Immature natural killer cell (primary cell): ENCODE data around the gene ALDH3B2. TPM values are rescaled to one million over a fixed set of nuclear protein-coding genes. Genes with fewer than 3 reads are reported as not detected.
A peak's percentile ranks its signal among the peaks of the same experiment; 100 is the strongest.
"Not testable (repeated sequence)": the region's sequence is repeated elsewhere in the genome, so short reads cannot be mapped to it uniquely, and the experiment has no call there.

Source experiments
- DNase-seq, 3 donors: peaks; one replicate each; pipeline ENCODE4 v3.0.0; 2022; ENCODE audit warnings: mixed read lengths in 1 of 3
- H3K27ac Mint-ChIP-seq, 6 donors: one replicate each; pipeline ENCODE4 v1.8.0; 2020; ENCODE audit warnings: mixed read lengths in 6 of 6, mild to moderate bottlenecking in 5 of 6, inconsistent platforms in 4 of 6, moderate library complexity in 3 of 6
- H3K27me3 Mint-ChIP-seq, 3 donors: one replicate each; pipeline ENCODE4 v1.8.0; 2020 to 2021; ENCODE audit warnings: low read depth in 3 of 3, mild to moderate bottlenecking in 3 of 3, mixed read lengths in 3 of 3, moderate library complexity in 3 of 3, inconsistent platforms in 1 of 3
- H3K36me3 Mint-ChIP-seq, 3 donors: one replicate each; pipeline ENCODE4 v1.8.0; 2020; ENCODE audit warnings: mixed read lengths in 3 of 3, inconsistent platforms in 2 of 3, mild to moderate bottlenecking in 2 of 3
- H3K4me1 Mint-ChIP-seq, 2 donors: one replicate each; pipeline ENCODE4 v1.8.0; 2020; ENCODE audit warnings: inconsistent platforms in 2 of 2, mild to moderate bottlenecking in 2 of 2, mixed read lengths in 2 of 2, moderate library complexity in 1 of 2
- H3K4me3 Mint-ChIP-seq, 5 donors: one replicate each; pipeline ENCODE4 v1.8.0; 2020; ENCODE audit warnings: mild to moderate bottlenecking in 5 of 5, mixed read lengths in 5 of 5, inconsistent platforms in 3 of 5, moderate library complexity in 3 of 5
- H3K9me3 Mint-ChIP-seq, 6 donors: one replicate each; pipeline ENCODE4 v1.8.0; 2020; ENCODE audit warnings: mild to moderate bottlenecking in 6 of 6, mixed read lengths in 6 of 6, inconsistent platforms in 4 of 6, moderate library complexity in 3 of 6
- polyA plus RNA-seq, 3 donors: library from polyadenylated mRNA; unstranded; fragments of 300-500 nt; fragmentation: Illumina TruSeq; gene quantifications; one replicate each; pipeline ENCODE4 v1.2.3, GENCODE V29; 2021

The ALDH3B2 gene
- polyA plus RNA-seq, 3 donors from 2014 or later, result not detected

DNA sequence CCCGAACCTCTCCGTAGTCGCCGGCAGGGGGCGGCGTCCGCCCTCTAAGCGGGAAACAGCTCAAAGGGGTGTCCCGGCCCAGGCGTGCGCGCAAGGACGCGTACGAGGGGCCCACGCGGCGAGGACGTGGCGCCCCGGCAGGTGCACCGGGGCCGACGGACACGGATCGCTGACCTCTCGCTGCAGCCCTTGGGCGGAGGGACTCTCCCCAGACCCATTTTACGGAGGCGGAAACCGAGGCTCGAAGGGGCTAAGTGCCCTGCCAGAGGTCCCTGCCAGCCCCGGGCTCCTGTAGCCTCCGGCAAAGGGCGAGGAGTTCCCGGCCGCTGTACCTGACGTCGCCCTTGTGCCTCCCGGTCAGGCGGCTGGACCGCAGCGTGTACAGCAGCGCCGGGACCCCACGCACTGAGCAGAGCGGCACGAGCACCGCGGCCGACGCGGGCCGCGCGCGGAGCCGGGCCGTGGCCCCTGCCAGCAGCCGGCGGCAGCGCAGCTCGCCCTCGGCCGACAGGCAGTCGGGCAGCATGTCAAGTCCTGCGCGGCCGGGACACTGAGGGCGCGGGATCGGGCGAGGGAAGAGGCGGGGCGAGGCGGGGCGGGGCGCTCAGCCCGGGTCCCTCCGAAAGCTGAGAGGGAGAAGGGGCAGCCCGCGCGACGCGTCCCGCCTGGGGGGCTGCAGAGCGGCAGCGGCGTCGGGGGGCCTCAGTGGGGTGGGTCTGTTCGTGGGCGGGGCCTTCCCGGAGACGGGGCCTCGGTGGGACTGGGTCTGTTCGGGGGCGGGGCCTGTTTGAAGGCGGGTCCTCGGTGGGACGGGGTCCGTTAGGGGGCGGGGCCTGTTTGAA, 44.8 kb downstream of the ALDH3B2 start, which contains the start of gene NUDT8:
NUDT8 (minus strand) TSS at position 552 of the 842 bp plus-strand sequence; CDS start at position 526, 26 bp downstream.
- peaks cover 6 to 14% of the 10 kb centered on the region in 2 donors for H3K4me1 Mint-ChIP-seq
- H3K27ac Mint-ChIP-seq, result peak within 1 kb of the TSS; percentile 75 to 92 (median 88)
- peaks cover 0 to 2% (median 0%) of the 10 kb centered on the region in 6 donors for H3K9me3 Mint-ChIP-seq
- peaks cover 0 to 2% (median 0%) of the 10 kb centered on the region in 3 donors for H3K27me3 Mint-ChIP-seq
- peaks cover 0 to 6% (median 0%) of the 10 kb centered on the region in 3 donors for H3K36me3 Mint-ChIP-seq
- H3K4me3 Mint-ChIP-seq, result peak within 1 kb of the TSS; percentile 89 to 90 (median 89)
- DNase-seq, result peak; percentile 84 to 86 (median 84)

DNA sequence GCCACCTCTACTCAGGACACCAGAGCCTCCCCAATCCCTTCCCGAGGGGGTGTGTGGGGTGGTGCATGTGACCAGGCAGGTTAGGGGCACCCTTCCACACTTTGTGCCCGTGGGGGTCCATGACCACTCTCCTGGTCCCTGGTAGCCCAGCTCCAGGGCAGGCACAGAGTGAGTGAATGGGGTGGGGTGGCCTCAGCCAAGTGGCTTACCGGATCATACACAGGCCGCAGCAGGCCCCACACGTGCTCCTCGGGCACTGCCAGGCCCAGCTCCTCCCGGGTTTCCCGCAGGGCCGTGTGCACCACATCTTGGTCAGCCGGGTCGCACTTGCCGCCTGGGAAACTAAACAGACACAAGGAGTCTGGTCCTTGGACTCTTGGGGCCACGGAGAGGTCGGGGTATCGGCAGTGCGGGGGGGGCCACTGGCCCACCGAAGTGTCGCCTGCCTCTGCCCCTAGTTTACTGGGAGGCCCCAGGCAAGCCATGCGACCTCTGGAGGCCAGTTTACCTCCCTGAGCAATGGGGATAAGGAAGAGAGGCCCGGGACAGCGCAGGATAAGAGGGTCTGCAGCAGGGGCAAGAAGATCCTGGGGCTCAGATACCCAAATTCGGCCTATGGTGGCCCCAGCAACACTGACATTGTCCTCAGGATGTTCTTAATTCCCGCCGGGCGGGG, 45.6 kb downstream of the ALDH3B2 start:
- H3K4me3 Mint-ChIP-seq, result peak overlapping the region; percentile 35 to 90 (median 51)
- H3K9me3 Mint-ChIP-seq, result peaks cover 0 to 2% (median 0%) of the 10 kb centered on the region in 6 donors

GRCh38 chr11:67627812-67628624, 46.4 kb downstream of the ALDH3B2 start:
- Mint-ChIP-seq H3K4me1 (peaks cover 6 to 14% of the 10 kb centered on the region in 2 donors), H3K27ac (no peak overlapping the region), H3K9me3 (peaks cover 0 to 2% (median 0%) of the 10 kb centered on the region in 6 donors), H3K27me3 (peaks cover 0 to 2% (median 0%) of the 10 kb centered on the region in 3 donors), H3K36me3 (peaks cover 0 to 6% (median 0%) of the 10 kb centered on the region in 3 donors), H3K4me3 (peak overlapping the region in 2 of 5 donors; percentile 29 to 58)
- DNase-seq, result no peak

More for the DNA sequence above, 45.6 kb downstream of the ALDH3B2 start:
- Mint-ChIP-seq H3K4me1 (peaks cover 6 to 14% of the 10 kb centered on the region in 2 donors), H3K27ac (peak overlapping the region in 1 of 6 donors; percentile 50), H3K27me3 (peaks cover 0 to 2% (median 0%) of the 10 kb centered on the region in 3 donors), H3K36me3 (peaks cover 0 to 6% (median 0%) of the 10 kb centered on the region in 3 donors)
- DNase-seq, result no peak

DNA sequence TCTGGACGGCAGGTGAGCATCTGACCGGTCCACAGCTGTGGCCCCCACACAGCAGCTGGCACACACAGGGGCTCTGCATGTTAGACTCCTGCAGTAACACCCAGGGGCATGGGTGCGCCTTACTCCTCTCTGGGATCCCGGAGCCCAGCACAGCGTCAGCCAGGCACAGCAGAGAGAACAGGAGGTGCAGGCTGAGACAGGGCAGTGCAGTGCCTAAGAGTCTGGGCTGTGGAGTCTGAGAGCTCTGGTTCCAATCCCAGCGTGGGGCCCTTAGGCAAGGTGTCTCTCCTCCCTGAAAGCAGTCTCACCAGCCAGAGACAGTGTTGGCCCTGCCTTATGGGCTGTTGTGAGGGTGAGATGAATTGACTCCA, 47.0 kb downstream of the ALDH3B2 start:
- Mint-ChIP-seq H3K9me3 (peaks cover 0 to 2% (median 0%) of the 10 kb centered on the region in 6 donors), H3K27ac (peak overlapping the region in 2 of 6 donors; percentile 40 to 51), H3K27me3 (peaks cover 0 to 2% (median 0%) of the 10 kb centered on the region in 3 donors), H3K4me1 (peaks cover 6 to 14% of the 10 kb centered on the region in 2 donors), H3K36me3 (peaks cover 0 to 6% (median 0%) of the 10 kb centered on the region in 3 donors), H3K4me3 (no peak overlapping the region)
- no peak for DNase-seq

DNA sequence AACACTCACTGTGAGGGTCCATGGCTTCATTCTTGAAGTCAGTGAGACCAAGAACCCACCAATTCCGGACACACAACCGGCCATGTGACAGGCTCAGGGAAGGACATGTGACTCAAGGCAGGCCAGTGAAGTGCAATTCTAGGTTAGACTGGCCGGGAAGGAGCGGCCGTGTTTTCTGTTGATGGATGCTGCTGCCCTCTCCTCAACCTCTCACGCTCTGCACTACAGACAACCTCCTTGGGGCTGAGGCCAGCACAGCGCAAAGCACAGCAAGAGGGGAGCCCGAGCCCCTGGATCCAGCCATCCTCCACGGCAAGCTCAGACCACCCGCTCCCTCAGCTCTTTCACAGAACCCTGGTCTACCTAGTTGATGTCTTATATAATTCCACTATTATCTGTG, 47.5 kb downstream of the ALDH3B2 start:
- no peak overlapping the region for H3K4me3 Mint-ChIP-seq
- H3K9me3 Mint-ChIP-seq, result peaks cover 0 to 2% (median 0%) of the 10 kb centered on the region in 6 donors
- H3K27ac Mint-ChIP-seq, result no peak overlapping the region
- H3K27me3 Mint-ChIP-seq, result peaks cover 0 to 2% (median 0%) of the 10 kb centered on the region in 3 donors
- DNase-seq, result no peak
- peaks cover 0 to 6% (median 0%) of the 10 kb centered on the region in 3 donors for H3K36me3 Mint-ChIP-seq
- peaks cover 6 to 13% of the 10 kb centered on the region in 2 donors for H3K4me1 Mint-ChIP-seq

DNA sequence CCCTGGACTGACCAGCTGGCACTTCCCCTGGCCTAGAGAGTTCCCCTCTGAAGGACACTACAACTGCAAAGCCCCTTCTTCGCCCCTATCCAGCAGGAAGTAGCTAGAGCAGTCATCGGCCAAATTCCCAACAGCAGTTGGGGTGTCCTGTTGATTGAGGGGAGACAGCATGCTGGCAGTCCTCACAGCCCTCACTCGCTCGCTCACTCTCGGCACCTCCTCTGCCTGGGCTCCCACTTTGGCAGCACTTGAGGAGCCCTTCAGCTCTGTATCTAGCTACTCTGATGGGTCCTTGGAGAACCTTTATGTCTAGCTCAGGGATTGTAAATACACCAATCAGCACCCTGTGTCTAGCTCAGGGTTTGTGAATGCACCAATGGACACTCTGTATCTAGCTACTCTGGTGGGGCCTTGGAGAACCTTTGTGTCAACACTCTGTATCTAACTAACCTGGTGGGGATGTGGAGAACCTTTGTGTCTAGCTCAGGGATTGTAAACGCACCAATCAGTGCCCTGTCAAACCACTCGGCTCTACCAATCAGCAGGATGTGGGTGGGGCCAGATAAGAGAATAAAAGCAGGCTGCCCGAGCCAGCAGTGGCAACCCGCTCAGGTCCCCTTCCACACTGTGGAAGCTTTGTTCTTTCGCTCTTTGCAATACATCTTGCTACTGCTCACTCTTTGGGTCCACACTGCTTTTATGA, 48.1 kb downstream of the ALDH3B2 start:
- H3K36me3 Mint-ChIP-seq, H3K4me3 Mint-ChIP-seq, H3K27me3 Mint-ChIP-seq, H3K9me3 Mint-ChIP-seq, DNase-seq: not testable (repeated sequence)
- Mint-ChIP-seq H3K4me1 (peaks cover 6 to 12% of the 10 kb centered on the region in 2 donors), H3K27ac (peak overlapping the region in 1 of 6 donors; percentile 85)

GRCh38 chr11:67623795-67624194, 50.6 kb downstream of the ALDH3B2 start:
- H3K4me1 Mint-ChIP-seq, H3K27ac Mint-ChIP-seq, DNase-seq, H3K4me3 Mint-ChIP-seq, H3K9me3 Mint-ChIP-seq, H3K27me3 Mint-ChIP-seq, H3K36me3 Mint-ChIP-seq: not testable (repeated sequence)

DNA sequence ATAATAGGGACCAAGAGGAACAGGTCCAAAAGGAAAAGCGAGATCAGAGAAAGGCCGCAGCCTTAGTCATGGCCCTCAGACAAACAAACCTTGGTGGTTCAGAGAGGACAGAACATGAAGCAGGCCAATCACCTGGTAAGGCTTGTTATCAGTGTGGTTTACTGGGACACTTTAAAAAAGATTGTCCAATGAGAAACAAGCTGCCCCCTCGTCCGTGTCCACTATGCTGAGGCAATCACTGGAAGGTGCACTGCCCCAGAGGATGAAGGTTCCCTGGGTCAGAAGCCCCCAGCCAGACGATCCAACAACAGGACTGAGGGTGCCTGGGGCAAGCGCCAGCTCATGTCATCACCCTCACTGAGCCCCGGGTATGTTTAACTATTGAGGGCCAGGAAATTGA, 51.5 kb downstream of the ALDH3B2 start:
- H3K9me3 Mint-ChIP-seq, DNase-seq: not testable (repeated sequence)

DNA sequence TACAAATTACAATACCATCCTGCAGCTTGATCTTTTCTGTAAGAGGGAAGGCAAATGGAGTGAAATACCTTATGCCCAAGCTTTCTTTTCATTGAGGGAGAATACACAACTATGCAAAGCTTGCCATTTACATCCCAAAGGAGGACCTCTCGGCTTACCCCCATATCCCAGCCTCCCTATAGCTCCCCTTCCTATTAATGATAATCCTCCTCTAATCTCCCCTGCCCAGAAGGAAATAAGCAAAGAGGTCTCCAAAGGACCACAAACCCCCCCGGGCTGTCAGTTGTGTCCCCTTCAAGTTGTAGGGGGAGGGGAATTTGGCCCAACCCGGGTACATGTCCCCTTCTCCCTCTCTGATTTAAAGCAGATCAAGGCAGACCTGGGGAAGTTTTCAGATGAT, 52.5 kb downstream of the ALDH3B2 start:
- not testable (repeated sequence) for H3K4me3 Mint-ChIP-seq, DNase-seq, H3K27me3 Mint-ChIP-seq, H3K36me3 Mint-ChIP-seq, H3K27ac Mint-ChIP-seq, H3K9me3 Mint-ChIP-seq
- peaks cover 8 to 13% of the 10 kb centered on the region in 2 donors for H3K4me1 Mint-ChIP-seq

More for the DNA sequence above, 51.5 kb downstream of the ALDH3B2 start:
- H3K36me3 Mint-ChIP-seq, H3K4me3 Mint-ChIP-seq, H3K27me3 Mint-ChIP-seq, H3K27ac Mint-ChIP-seq, H3K4me1 Mint-ChIP-seq: not testable (repeated sequence)

DNA sequence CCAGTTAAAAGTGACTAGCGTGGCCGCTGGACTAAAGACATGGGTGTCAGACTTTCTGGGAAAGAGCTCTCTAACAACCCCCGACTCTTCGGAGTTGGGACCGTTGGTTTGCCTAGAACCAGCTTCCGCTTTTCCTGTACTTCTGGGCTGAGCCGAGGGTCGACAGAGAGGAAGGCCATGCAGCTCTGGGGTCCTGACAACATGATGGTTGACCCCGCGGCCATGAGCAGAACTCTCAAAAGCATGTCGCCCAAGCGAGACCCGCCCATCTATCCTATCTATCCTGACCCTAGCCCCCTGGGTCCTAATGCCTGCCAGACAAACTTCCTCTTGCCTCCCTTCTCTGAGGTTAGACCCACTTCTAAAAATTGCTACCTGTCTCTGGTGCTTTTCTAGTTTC, 53.8 kb downstream of the ALDH3B2 start:
- not testable (repeated sequence) for H3K36me3 Mint-ChIP-seq, H3K27me3 Mint-ChIP-seq, H3K9me3 Mint-ChIP-seq, H3K27ac Mint-ChIP-seq, H3K4me3 Mint-ChIP-seq, DNase-seq
- H3K4me1 Mint-ChIP-seq, result peaks cover 15 to 17% of the 10 kb centered on the region in 2 donors

DNA sequence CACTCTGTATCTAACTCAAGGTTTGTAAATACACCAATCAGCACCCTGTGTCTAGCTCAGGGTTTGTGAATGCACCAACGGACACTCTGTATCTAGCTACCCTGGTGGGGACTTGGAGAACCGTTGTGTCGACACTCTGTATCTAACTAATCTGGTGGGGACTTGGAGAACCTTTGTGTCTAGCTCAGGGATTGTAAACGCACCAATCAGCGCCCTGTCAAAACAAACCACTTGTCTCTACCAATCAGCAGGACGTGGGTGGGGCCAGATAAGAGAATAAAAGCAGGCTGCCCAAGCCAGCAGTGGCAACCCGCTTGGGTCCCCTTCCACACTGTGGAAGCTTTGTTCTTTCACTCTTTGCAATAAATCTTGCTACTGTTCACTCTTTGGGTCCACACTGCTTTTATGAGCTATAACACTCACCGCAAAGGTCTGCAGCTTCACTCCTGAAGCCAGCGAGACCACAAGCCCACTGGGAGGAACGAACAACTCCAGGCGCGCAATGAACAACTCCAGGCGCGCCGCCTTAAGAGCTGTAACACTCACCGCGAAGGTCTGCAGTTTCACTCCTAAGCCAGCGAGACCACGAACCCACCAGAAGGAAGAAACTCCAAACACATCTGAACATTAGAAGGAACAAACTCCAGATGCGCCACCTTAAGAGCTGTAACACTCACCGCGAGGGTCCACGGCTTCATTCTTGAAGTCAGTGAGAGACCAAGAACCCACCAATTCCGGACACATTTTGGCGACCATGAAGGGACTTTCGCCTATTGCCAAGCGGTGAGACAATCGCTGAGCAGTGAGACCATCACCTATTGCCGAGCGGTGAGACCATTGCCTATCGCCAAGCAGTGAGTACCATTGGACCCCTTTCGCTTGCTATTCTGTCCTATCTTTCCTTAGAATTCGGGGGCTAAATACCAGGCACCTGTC, 54.5 kb downstream of the ALDH3B2 start:
- Mint-ChIP-seq H3K4me1 (peaks cover 21 to 23% of the 10 kb centered on the region in 2 donors), H3K4me3 (peak overlapping the region in 1 of 5 donors; percentile 40)
- not testable (repeated sequence) for H3K36me3 Mint-ChIP-seq, H3K27me3 Mint-ChIP-seq, DNase-seq, H3K27ac Mint-ChIP-seq, H3K9me3 Mint-ChIP-seq
